ENCODE measurements around the gene CACNB1. TPM values are rescaled to one million over a fixed set of nuclear protein-coding genes. Genes with fewer than 3 reads are reported as not detected.

The CACNB1 gene
- total and polyA plus RNA-seq, 2 of the 4 experiments (the other 2 are of a cell fraction) = 2.5 to 8.6 TPM

DNA sequence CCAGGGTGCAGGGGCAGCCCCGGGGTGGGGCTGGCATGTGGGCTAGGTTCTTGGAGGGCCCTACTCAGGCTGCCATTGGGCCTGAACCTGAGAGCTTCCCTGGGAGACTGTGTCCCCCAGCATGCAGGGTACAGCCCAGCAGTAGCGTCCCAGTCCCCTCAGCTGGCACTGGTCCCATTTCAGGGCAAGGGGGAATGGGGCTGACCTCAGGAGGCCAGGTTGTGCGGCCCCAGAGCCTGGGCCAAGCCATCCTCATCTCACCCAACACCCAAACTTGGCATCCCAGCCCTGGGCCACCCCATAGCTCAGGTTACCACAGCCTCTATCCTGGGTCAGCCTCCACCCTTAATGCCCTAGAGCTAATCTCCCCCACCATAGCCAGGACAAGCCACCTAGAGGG lies 52.3 kb downstream of the CACNB1 start:
- CTCF ChIA-PET = no interaction called here

More for the DNA sequence above, 52.3 kb downstream of the CACNB1 start:
- no peak overlapping the region; the same call in 1 of the 2 replicates for H2BK20ac ChIP-seq (ENCODE audit: low read depth, low read length)
- H2AK5ac ChIP-seq (ENCODE audit: low read depth, low read length) = peak overlapping the region; percentile 24
- H3K23ac ChIP-seq (ENCODE audit: low read depth, low read length) = no peak overlapping the region
- H3K14ac ChIP-seq (replicated peaks; ENCODE audit: low read depth, low read length) = no peak overlapping the region
- no peak overlapping the region for H3K27ac ChIP-seq (ENCODE audit: insufficient read depth, low read length)
- no peak overlapping the region for H2BK15ac ChIP-seq (ENCODE audit: low read depth, low read length)
- no peak overlapping the region for H3K4me2 ChIP-seq (ENCODE audit: low read depth, low read length)
- TF ChIP-seq FOS (IDR thresholded peaks at IDR 0.05; ENCODE audit: low read depth, low read length) = no peak
- no peak for TF ChIP-seq NFE2L2 (IDR thresholded peaks at IDR 0.05; ENCODE audit: low read depth, low read length)
- TF ChIP-seq CEBPB (IDR thresholded peaks at IDR 0.05; ENCODE audit: low read depth, low read length) = no peak
- no peak for TF ChIP-seq MAZ (IDR thresholded peaks at IDR 0.05; ENCODE audit: borderline replicate concordance, low read depth, low read length)
- TF ChIP-seq POLR2A (IDR thresholded peaks at IDR 0.05; ENCODE audit: low read depth, low read length) = no peak
- TF ChIP-seq, protein P1, sequence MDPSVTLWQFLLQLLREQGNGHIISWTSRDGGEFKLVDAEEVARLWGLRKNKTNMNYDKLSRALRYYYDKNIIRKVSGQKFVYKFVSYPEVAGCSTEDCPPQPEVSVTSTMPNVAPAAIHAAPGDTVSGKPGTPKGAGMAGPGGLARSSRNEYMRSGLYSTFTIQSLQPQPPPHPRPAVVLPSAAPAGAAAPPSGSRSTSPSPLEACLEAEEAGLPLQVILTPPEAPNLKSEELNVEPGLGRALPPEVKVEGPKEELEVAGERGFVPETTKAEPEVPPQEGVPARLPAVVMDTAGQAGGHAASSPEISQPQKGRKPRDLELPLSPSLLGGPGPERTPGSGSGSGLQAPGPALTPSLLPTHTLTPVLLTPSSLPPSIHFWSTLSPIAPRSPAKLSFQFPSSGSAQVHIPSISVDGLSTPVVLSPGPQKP (IDR thresholded peaks at IDR 0.05; ENCODE audit: borderline replicate concordance, low read depth, low read length) = no peak
- TF ChIP-seq BHLHE40 (IDR thresholded peaks at IDR 0.05; ENCODE audit: low read depth, low read length) = no peak
- TF ChIP-seq, protein P2, sequence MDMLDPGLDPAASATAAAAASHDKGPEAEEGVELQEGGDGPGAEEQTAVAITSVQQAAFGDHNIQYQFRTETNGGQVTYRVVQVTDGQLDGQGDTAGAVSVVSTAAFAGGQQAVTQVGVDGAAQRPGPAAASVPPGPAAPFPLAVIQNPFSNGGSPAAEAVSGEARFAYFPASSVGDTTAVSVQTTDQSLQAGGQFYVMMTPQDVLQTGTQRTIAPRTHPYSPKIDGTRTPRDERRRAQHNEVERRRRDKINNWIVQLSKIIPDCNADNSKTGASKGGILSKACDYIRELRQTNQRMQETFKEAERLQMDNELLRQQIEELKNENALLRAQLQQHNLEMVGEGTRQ (IDR thresholded peaks at IDR 0.05; ENCODE audit: low read depth, low read length) = no peak
- no peak for TF ChIP-seq MXI1 (IDR thresholded peaks at IDR 0.05; ENCODE audit: borderline replicate concordance, low read depth, low read length)
- no peak for TF ChIP-seq RAD21 (IDR thresholded peaks at IDR 0.05; ENCODE audit: low read length)
- no peak for TF ChIP-seq CHD1 (IDR thresholded peaks at IDR 0.05; ENCODE audit: low read depth, low read length)
- TF ChIP-seq, protein P3, sequence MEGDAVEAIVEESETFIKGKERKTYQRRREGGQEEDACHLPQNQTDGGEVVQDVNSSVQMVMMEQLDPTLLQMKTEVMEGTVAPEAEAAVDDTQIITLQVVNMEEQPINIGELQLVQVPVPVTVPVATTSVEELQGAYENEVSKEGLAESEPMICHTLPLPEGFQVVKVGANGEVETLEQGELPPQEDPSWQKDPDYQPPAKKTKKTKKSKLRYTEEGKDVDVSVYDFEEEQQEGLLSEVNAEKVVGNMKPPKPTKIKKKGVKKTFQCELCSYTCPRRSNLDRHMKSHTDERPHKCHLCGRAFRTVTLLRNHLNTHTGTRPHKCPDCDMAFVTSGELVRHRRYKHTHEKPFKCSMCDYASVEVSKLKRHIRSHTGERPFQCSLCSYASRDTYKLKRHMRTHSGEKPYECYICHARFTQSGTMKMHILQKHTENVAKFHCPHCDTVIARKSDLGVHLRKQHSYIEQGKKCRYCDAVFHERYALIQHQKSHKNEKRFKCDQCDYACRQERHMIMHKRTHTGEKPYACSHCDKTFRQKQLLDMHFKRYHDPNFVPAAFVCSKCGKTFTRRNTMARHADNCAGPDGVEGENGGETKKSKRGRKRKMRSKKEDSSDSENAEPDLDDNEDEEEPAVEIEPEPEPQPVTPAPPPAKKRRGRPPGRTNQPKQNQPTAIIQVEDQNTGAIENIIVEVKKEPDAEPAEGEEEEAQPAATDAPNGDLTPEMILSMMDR (conservative IDR thresholded peaks at IDR 0.05; ENCODE audit: low read depth, low read length) = no peak
- no peak for TF ChIP-seq RFX5 (IDR thresholded peaks at IDR 0.05; ENCODE audit: low read depth, low read length)
- TF ChIP-seq SMC3 (IDR thresholded peaks at IDR 0.05; ENCODE audit: low read depth, low read length) = no peak
- no peak for TF ChIP-seq RCOR1 (IDR thresholded peaks at IDR 0.05; ENCODE audit: insufficient replicate concordance, low read length)
- no peak for TF ChIP-seq MAFK (IDR thresholded peaks at IDR 0.05; ENCODE audit: low read depth, low read length)
- no peaks in the 10 kb centered on the region for H3K36me3 ChIP-seq (ENCODE audit: control insufficient read depth, insufficient read depth, low read length)
- in situ Hi-C loops (cut with MboI; ENCODE audit: low sequenced_read_pairs) (loop anchor here (5.0 kb wide), 1 partner anchor 73 kb away; no protein-coding TSS in a partner anchor), intact Hi-C loops (cut with micrococcal nuclease) (no loop called here), dilution Hi-C loops (cut with HindIII; ENCODE audit: low sequenced_read_pairs, unreplicated experiment) (no loop called here)
- no peak overlapping the region for H2AFZ ChIP-seq (replicated peaks; ENCODE audit: low read length, poor library complexity)
- H3K27me3 ChIP-seq (ENCODE audit: control insufficient read depth, insufficient read depth, low read length) = peaks cover 8% of the 10 kb centered on the region
- DNase-seq = no peak
- no peak overlapping the region for H3K4me3 ChIP-seq (ENCODE audit: insufficient read depth, low read depth, low read length)
- H3K18ac ChIP-seq (ENCODE audit: low read depth, low read length) = no peak overlapping the region
- POLR2A ChIA-PET (ENCODE audit: unreplicated experiment) = no interaction called here
- peak overlapping the region; percentile 55 for H2AK9ac ChIP-seq (replicated peaks; ENCODE audit: low read depth, low read length, poor library complexity)
- WGBS, 2 experiments (ENCODE audit: extremely low coverage in 2 of 2, insufficient read length in 1 of 2) = no CpG with 5 or more reads among the region's 3 CpGs
- 0 out of 2 replicates have a peak overlapping the region, but pooled peaks have one; percentile 13 for H2BK120ac ChIP-seq (ENCODE audit: low read depth, low read length)
- H3K9ac ChIP-seq (ENCODE audit: low read depth, low read length) = no peak overlapping the region
- no peaks in the 10 kb centered on the region for H3K79me1 ChIP-seq (ENCODE audit: low read depth in 1 of 2, low read length in 2 of 2)
- peaks cover 6% of the 10 kb centered on the region; the same call in 1 of the 2 replicates for H3K9me1 ChIP-seq (ENCODE audit: insufficient read depth, low read length)
- H4K8ac ChIP-seq (ENCODE audit: low read depth in 2 of 2, low read length in 2 of 2) = no peak overlapping the region
- peak overlapping the region; percentile 10 for H2BK5ac ChIP-seq (ENCODE audit: low read depth, low read length, poor library complexity, severe bottlenecking)
- no peak overlapping the region for H4K91ac ChIP-seq (ENCODE audit: insufficient read depth, low read depth, low read length)
- no peak overlapping the region for H3K4ac ChIP-seq (ENCODE audit: low read depth, low read length)
- peaks cover 4% of the 10 kb centered on the region; the same call in 1 of the 2 replicates for H3K4me1 ChIP-seq (ENCODE audit: control insufficient read depth, insufficient read depth, low read length)
- H4K5ac ChIP-seq (ENCODE audit: low read depth, low read length) = no peak overlapping the region
- no peaks in the 10 kb centered on the region for H4K20me1 ChIP-seq (ENCODE audit: insufficient read depth, low read length)
- no peak for ATAC-seq (ENCODE audit: low read depth)
- H3K56ac ChIP-seq (ENCODE audit: extremely low read depth, insufficient read depth, low read length) = no peak overlapping the region
- BruUV-seq (replicated peaks) = no TSS peak
- no peaks in the 10 kb centered on the region for H3K9me3 ChIP-seq (ENCODE audit: control insufficient read depth, insufficient read depth, low read length)

All from IMR-90 (cell line).